OCI-M1 (cell line): ENCODE results near the gene SBF2.
"Not testable (repeated sequence)": the region's sequence is repeated elsewhere in the genome, so short reads cannot be mapped to it uniquely, and the experiment has no call there.

Source experiments
- DNase-seq: peaks from one replicate; lab custom pipeline; 2025; lab: John Stamatoyannopoulos, UW

SBF2 gene

DNA sequence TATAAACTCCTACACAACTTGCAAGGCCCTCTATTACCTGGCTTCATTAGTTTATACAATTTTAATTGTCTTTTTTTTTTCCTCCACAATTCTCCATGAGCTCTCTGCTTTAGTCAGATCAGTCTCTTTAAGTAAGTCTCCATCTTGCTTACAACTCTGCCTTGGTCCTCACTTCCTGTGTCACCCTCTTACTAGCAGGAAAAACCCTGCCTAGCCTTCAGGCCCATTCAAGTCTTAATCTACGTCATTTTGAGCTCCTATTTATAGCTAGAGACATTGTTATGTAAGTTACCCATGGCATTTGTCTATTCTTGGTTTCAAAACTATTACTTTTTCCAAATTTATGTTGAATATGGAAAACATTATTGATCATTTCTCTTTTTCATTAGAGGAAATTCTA lies 177.4 kb downstream of the SBF2 start:
- peak; percentile 8 for DNase-seq

DNA sequence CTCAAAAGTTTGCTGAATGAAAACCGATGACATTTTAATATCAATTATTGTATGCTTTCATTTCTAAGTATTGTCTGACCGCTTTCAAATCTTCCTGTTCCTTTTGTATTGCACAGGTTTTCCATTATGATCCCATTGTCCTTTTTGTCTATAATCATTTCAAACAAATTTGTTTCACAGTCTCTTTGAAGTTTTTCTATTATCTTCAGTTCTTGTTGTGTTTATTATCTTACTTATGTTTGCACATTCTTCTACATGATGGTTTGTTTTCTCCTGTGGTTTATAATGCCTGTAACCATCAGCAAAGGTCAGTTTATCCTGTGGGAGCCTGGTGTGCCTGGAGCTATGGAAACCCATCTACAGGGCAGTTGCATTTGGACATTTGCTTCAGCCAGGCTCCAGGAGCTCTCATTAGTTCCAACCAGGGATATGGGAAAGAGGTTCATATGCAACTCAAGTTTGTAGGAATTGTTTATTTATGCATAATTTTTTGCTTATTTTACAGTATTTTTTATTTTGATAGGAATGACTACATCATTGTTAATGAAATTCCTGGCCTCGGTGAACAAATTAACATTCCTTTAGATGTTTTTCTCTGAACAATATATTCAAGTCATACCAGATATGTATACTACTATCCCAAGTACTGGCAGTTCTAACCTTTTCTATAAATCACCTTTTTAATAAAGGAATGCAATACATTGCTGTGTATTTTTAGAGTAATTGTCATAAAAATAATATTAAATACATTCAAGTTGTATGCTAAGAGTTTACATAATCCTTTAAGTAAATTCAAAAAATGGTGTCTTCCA lies 179.2 kb downstream of the SBF2 start:
- DNase-seq: no peak

DNA sequence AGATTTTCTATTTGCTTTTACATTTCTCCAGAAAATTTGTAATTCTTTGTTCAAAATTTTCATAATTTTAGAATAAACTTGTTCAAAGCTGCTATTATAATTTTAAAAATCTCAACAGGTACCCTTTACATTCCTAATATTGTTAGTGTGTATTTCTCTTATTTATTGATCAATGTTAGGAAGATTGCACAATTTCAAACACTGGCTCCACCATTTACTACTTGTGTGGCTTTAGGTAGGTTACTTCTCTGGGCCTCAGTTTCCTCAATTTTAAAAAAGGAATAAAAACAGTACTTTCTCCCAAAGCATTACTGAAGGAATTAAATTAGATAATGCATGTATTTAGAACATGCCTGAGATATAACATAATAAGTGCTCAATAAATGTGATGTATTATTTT lies 180.2 kb downstream of the SBF2 start:
- no peak for DNase-seq

DNA sequence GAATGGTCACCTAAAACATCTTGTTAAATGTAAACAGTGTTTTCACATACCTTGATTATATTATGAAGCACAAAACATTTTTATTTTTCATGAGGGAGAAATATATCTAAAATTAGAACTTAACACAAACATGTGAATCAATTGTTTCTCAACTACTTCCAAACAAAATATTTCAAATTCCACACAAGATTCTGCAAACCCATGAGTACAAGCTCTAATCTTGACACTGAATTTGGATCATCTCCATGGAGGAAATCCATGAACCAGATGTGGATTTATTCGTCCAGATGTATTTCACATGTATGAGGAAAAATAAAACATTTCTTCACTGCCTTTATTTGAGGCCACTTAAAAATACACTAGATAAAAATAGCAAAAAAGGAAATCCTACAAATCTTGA lies 184.2 kb downstream of the SBF2 start:
- DNase-seq: no peak

DNA sequence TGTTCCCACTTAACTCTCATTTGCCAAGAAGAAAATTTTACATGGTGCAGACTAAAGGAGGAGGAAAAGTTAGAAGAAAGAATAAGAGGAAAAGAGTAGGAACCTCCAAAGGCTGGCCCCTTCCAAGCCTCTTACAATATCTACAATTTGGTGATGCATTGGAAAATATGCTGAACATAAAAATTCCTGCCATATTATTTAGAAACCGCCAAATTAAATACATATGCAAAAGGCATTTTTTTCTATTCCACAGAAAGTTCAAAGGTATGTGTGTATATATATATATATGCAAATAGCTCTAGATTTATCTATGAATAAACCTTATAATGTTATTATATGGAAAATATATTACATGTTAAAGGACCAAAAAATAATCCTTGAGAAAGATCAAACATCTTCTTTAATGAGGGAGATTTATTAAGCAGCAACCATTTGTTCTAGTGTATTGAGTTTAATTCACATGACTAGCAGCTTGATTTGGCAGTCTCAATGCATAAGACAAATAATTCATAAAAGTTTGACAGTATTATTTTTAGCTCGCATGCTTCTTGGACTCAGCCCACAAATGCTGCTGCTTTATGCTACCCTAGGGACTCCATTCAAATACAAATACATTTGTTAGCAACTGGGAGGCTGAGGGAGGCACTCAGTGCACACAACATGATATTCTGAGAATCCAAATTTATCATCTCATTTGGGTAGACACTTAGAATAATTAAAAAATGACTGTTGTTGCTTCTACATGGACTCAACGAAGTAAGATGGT lies 184.9 kb downstream of the SBF2 start:
- DNase-seq: no peak

DNA sequence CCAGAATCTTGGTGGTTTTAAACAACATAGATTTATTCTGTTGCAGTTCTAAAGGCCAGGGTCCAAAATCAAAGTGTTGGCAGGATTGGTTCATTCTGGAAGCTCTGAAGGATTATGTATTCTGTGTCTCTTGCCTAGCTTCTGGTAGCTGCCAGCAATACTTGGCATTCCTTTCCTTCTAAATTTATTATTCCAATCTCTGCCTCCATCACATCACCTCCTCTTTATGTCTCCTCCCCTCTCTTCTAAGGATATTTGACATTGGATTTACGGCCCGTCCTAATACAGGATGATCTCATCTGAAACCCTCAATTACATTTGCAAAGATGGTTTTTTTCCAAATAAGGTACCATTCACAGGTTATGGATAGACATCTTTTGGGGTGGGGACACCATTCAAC lies 186.5 kb downstream of the SBF2 start:
- DNase-seq: no peak

DNA sequence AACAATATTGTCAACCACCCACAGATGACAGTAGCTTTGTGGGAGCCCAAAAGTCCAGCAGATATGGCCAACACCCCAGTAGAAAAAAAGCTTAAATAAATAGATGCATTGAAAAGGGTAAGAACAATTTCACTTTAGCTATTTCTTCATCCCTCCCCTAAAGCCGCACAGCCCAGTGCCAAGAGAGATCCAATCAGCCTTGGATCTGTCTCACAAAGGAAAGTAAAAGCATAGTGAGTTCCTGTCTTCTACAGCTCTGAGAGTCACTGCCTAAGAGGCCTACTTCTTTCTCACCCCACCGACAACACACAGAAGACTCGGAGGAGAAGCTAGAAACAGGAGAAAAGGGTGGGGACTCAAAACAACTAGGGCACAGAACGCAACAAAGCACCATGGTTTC lies 196.4 kb downstream of the SBF2 start:
- DNase-seq: peak; percentile 10

DNA sequence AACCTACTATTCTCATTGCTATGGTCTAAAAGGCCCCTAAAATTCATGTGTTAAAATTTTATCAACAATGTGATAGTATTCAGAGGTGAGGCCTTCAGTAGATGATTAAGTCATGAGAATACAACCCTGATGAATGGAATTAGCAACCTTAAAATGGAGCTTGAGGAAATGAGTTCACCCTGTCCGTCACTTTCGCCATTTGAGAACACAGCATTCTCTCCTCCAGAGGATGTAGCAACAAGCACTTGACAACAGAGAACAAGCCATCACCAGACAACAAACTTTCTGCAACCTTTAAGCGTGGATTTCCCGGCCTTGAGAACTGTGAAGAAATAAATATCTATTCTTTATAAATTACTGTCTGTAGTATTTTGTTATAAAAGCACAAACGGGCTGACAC lies 197.0 kb downstream of the SBF2 start:
- no peak for DNase-seq

DNA sequence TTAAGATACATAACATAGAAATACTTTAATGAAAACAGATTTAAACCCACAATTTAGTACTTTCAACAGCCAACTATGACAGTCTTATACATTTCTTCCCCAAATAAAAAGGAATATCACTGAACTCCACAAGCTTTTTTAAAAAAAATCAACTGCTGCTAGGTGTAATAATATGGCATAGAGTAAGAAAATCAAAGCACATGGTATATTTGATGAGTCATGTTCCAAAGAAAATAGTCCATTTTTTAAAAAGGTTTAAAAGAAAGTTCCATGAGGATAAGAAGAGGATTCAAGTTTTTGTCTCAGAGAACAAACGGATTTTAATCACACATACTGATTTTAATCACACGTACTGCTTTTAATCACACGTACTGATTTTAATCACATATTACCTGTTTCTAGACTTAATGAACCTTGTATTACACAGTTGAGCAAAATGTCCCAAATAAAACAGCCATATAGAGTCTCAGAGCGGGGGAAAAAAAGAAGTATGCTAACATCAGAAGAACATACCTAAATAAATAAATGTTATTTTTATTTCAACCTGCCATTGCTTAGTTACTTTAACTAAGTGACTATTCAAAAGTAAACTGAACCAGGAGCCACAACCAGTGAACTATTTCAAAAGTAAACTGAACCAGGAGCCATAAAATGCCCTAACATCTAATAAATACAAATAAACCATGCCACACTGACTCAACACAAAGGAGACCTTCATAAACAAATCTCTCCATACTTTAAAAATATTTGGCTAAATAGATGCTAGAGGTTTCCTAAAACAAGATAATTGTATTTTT lies 198.4 kb downstream of the SBF2 start:
- DNase-seq: no peak

DNA sequence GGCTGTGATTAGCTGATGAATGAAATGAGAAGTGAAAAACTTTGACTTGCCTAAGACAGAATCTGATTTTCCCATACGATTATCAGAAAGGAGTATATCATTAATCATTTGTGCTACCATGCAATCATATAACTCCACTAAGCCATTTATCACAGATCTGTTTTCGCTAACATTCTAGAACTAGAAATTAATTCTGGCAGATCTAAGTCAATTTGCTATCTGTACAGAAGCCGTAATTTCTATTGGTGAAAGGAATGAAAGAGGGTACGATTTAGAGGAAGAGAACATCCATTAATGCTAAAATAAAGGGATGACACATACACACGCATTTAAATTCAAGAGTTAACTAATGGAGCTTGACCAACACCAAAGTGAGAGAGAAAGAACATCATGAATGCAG lies 201.6 kb downstream of the SBF2 start:
- no peak for DNase-seq

DNA sequence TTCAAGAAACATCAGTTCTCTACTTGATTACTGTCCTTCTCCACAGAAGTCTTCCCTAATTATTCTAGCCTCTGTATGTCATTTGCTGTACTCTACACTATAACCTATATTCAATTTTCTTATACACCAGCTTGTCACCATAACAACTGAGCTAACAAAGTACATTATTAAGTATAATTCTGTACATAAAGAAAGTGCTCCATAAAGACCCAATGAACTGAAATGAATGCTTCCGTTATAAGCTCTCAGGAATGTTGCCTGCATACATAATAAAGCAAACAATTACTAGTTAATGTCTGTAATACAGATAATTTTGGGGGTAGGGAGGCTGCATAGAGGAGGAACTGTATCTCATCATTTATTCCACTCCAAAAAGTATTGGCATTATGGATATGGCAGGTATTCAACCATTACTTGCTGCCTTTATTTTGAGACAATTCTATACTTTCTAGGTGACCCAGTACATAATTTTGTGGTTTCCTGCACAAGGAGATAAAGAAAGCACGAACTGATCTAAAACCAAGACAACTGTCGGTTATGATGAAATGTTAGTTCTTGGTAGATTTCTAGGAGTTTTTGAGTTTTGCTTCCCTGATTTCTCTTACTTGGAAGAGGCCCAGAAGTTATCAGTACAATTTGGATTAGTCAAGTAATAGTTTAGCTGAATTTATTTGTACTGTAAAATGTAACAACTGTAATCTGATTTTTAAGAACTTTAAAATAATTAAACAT lies 202.5 kb downstream of the SBF2 start:
- DNase-seq: peak; percentile 74

DNA sequence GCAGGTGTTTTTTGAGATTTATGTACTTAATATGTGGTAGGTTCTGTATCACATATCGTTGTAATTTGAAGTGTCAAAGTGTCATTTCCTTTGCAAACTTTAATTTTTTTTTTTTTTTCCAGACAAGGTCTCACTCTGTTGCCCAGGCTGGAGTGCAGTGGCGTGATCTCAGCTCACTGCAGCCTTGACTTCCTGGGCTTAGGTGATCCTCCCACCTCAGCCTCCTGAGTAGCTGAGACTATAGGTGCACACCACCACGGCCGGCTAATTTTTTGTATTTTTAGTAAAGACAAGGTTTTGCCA lies 206.1 kb downstream of the SBF2 start:
- DNase-seq: not testable (repeated sequence)

DNA sequence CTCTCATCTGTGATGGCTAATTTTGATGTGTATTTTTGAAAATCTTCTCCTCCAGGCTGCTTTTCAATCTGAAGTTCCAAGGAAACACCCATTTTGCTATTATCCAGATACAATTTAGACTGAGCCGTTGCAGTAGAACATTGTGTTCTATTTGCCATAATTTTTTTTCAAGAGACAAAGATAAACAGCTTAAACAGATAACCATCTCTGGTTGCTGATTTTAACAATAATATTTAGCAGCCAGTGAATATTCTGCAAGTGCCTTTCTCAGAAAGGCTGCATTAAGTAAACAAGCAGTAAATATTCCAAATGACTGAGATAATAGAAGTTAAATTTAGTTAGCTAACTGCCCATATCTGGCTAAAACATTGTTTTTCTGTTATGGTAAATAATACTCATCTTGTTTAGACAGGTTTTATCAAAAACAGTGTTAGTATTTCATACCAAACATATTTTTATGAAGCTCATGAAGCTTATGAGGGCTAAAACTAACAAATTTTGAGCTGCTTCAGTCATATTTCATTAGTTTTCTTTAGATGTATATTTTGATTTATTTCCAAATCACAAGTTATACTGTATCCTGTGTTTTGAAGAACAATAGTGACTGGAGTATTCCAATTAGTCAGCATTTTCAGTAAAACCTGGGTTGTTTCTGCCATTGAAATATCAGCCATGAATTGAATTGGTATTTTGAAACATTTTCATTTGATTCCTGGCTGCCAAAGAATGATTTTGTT lies 206.7 kb downstream of the SBF2 start:
- no peak for DNase-seq

DNA sequence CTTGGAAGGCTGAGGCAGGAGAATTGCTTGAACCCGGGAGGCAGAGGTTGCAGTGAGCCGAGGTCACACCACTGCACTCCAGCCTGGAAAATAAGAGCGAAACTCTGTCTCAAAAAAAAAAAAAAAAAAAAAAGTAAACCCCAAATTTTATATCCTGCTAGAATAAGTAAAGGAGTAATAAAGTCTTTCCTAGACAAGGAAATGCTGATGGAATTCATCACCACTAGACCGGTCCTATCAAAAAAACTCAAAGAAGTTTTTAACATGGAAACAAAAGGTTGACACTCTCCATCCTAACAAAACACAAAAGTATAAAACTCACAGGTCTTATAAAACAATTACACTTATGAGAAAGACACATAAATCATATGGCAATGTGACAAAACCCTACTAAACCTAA lies 213.9 kb downstream of the SBF2 start:
- no peak for DNase-seq

DNA sequence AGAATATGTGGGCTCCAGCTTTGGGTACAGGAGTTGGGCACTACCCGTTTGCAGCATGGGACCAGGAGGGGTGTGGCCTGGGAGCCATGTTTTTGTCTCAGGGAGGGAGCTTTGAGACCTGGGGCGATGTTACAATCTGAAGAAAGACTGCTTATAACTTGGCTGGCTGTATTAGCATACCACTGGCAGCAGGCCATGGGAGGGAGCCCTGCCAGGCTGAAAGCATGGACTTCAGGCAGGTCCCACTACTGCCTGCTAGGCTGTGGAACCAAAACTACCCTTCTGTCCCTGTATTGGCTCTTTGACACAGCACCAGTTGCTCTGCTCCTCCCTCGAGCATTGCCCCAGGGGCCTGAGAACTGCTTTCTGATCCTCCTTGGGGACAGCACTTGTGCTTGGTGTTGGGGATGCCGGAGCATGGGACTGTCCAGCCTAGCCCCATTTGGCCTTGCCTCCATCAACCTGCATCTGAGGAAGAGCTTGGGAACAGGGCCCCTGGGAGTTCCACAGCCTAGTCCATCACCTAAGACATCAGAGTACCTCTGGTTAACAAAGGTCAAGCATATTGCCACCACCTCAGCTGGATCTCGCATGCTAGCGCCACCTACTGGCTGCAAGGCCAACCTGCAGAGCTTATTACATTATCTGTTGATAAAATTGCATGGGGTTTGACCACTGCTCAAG lies 217.4 kb downstream of the SBF2 start:
- peak; percentile 80 for DNase-seq

DNA sequence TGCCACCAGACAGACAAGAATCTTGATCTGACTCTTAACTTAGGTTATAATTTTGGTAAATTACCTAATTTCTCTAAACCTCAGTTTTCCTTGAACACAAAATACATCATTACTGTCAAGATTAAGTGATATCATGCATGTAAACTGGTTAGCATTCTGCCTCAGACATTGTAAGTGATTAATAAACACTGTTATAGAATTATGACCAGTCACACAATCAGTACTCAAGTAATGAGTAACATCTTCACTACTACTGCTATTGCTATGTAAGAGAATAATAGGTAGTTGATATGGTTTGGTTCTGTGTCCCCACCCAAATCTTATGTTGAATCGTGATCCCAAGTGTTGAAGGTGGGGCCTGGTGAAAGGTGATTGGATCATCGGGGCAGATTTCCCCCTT lies 218.9 kb downstream of the SBF2 start:
- DNase-seq: no peak

DNA sequence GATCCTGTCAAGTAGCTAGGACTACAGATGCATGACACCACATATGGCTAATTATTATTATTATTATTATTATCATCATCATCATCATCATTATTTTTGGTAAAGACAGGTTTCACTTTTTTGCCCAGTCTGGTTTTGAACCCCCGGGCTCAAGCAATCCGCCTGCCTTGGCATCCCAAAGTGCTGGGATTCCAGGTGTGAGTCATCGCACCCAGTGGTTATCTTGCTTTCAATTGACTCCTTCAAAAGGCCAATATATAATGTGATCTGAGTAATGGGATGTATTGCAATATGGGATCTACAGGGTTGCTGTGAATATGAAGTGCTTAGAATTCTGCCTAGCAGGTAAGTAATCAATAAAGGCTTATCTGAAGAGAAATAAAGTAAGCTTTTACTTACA lies 221.2 kb downstream of the SBF2 start:
- no peak for DNase-seq

DNA sequence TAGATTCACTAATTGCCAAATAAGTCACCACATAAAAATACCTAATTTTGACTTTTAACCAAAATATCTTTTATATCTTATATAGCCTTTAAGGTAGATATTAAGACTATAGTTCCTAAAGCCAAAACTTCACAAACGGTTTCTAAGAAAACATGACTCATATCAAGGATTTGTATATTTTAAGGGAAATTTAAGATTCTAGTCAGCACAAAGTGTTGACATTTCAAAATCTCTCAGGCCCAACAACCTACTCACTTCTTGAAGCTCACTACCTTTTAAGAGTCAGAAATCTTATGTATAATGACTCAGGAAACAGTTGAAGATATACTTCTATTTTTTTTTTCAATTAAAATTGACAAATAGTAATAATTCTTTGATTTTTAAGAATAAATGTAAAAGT lies 221.9 kb downstream of the SBF2 start:
- no peak for DNase-seq

DNA sequence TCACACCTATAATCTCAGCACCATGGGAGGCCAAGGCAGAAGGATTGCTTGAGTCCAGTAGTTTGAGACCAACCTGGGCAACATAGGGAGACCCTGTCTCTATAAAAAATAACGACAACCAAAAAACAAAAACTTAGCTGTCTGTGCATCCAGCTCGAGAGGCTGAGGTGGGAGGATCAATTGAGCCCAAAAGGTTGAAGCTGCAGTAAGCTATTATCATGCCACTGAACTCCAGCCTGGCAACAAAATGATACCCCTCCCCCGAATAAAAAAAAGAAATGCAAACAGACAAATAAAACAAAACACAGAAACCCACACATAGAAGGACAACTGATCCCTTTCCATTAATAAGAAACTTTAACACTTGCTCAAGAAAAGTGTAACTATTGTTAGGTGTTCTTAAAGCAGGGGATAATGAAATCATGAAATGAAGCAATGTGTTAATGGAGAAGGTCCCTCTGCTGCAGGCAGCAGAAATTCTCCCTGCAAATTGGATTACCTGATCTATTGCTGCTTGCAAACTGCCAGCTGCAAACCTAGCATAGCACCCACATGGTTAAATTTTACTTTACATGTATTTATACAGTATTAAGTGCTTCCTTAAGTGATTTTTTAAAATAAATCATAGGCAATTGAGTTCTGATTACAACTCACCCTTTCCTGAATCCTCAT lies 226.3 kb downstream of the SBF2 start:
- no peak for DNase-seq

DNA sequence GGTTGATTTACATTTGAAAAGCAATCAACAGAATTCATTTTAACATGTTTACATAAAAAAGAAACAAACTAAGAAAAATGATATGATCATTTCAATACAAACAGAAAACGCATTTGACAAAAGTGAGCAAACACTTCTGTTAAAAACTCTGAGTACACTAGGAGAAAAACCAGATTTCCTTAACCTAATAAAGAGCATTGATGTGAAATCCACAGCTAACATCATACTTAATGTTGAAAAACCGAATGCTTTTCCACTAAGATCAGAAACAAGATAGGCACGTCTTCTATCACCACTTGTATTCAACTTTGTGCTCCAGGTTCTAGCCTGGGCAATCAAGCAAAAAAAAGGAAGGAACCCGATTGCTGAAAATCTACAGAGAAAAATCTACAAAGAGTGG lies 227.6 kb downstream of the SBF2 start:
- DNase-seq: peak; percentile 11
